Panc1 (cell line): ENCODE results near the gene EIF2D. TPM values are rescaled to one million over a fixed set of nuclear protein-coding genes. Genes with fewer than 3 reads are reported as not detected.

Source experiments
- ATAC-seq: fragments of 200-7000 bp; cut with Tn5 transposase; 2 replicates; pipeline ENCODE4 v1.9.1; 2020; ENCODE audit warnings: mild to moderate bottlenecking, moderate library complexity
- BruUV-seq: library from RNA; stranded (reverse); fragments of 400-500 nt; replicated peaks from 2 replicates; lab custom pipeline; 2021; lab: Mats Ljungman, UMichigan
- CTCF ChIA-PET: fragments of 300-600 bp; sonication (Branson Sonifier 250); formaldehyde crosslinking; loops from one replicate; lab custom pipeline; 2022; ENCODE audit warnings: antibody characterized with exemption; lab: Charles Lee
- POLR2A ChIA-PET: fragments of 300-600 bp; sonication (Branson Sonifier 250); formaldehyde crosslinking; loops from one replicate; lab custom pipeline; 2022; ENCODE audit warnings: antibody characterized with exemption; lab: Charles Lee
- DNase-seq: peaks from one replicate; pipeline ENCODE4 v3.0.0-alpha.2; 2010; ENCODE audit warnings: low read depth, low spot score
- H3K27ac ChIP-seq: 2 replicates; pipeline ENCODE4 v1.5.1; 2011; ENCODE audit warnings: mild to moderate bottlenecking, low read length, inconsistent platforms
- H3K27me3 ChIP-seq: fragments of 200-500 bp; sonication (Bioruptor generic); 2 replicates; pipeline ENCODE4 v1.6.0; 2014; ENCODE audit warnings: low read length, inconsistent platforms; ENCODE audit not compliant: control insufficient read depth, insufficient read depth
- H3K36me3 ChIP-seq: fragments of 200-500 bp; sonication (Bioruptor generic); 2 replicates; pipeline ENCODE4 v1.5.1; 2014; ENCODE audit warnings: inconsistent platforms, mild to moderate bottlenecking, low read length, moderate library complexity; ENCODE audit not compliant: control insufficient read depth, insufficient read depth
- H3K4me1 ChIP-seq: 2 replicates; pipeline ENCODE4 v1.5.1; 2011; ENCODE audit warnings: inconsistent platforms, mild to moderate bottlenecking, low read length, moderate library complexity; ENCODE audit not compliant: control insufficient read depth, insufficient read depth
- H3K4me3 ChIP-seq, 2 experiments: 2 replicates each; pipeline ENCODE4 v1.5.1; 2011 to 2012; ENCODE audit warnings: low read depth in 2 of 2, low read length in 2 of 2, mild to moderate bottlenecking in 2 of 2, inconsistent platforms in 1 of 2, moderate library complexity in 1 of 2
- H3K9me3 ChIP-seq: fragments of 200-500 bp; sonication (Bioruptor generic); 2 replicates; pipeline ENCODE4 v1.5.1; 2014; ENCODE audit warnings: low read depth, mild to moderate bottlenecking, inconsistent platforms, low read length, moderate library complexity; ENCODE audit not compliant: control insufficient read depth, insufficient read depth
- CTCF ChIP-seq: fragments of 450-650 bp; IDR thresholded peaks from 2 replicates; pipeline ENCODE4 v1.5.1; 2017; ENCODE audit warnings: mild to moderate bottlenecking
- POLR2AphosphoS5 ChIP-seq: IDR thresholded peaks from 2 replicates; pipeline ENCODE4 v1.6.1; 2012; ENCODE audit warnings: mild to moderate bottlenecking, low read depth, low read length, moderate library complexity
- REST ChIP-seq, 2 experiments: IDR thresholded peaks; 2 replicates each; pipeline ENCODE4 v1.6.1; 2011 to 2012; ENCODE audit warnings: low read depth in 2 of 2, control low read depth in 1 of 2, low read length in 1 of 2, mild to moderate bottlenecking in 1 of 2, moderate library complexity in 1 of 2; ENCODE audit not compliant: insufficient read depth in 1 of 2
- SIN3A ChIP-seq: IDR thresholded peaks from 2 replicates; pipeline ENCODE4 v1.6.1; 2012; ENCODE audit warnings: low read depth, mild to moderate bottlenecking, low read length, moderate library complexity, borderline replicate concordance; ENCODE audit not compliant: insufficient read depth
- TCF7L2 ChIP-seq: IDR thresholded peaks from 2 replicates; pipeline ENCODE4 v1.6.1; 2011; ENCODE audit warnings: mild to moderate bottlenecking, low read depth, low read length, inconsistent platforms
- in situ Hi-C: cut with HindIII; loops from 2 replicates; pipeline ENCODE4 v1.10.0; 2016; ENCODE audit warnings: low sequenced_read_pairs, low pct_unique_long_range_greater_than_20kb
- intact Hi-C: fragments of 100-400 bp; cut with micrococcal nuclease; formaldehyde crosslinking; loops from one replicate; pipeline ENCODE4 v1.10.0; 2022; ENCODE audit not compliant: unreplicated experiment
- total RNA-seq: library from RNA; stranded (reverse); gene quantifications from one replicate; pipeline ENCODE4 v1.2.1, GENCODE V29; 2021; ENCODE audit not compliant: unreplicated experiment

The EIF2D gene
- total RNA-seq, 1 experiment from 2014 or later = 28.7 TPM

GRCh38 chr1:206651014-206651413 is 38.7 kb upstream of the EIF2D start:
- CTCF ChIA-PET = no interaction called here
- Histone ChIP-seq H3K9me3 (no peaks in the 10 kb centered on the region), H3K36me3 (no peaks in the 10 kb centered on the region; the same call in none of the 2 replicates), H3K27me3 (no peaks in the 10 kb centered on the region), H3K27ac (no peak overlapping the region), H3K4me1 (no peaks in the 10 kb centered on the region), H3K4me3 (no peak overlapping the region)
- BruUV-seq = no TSS peak
- no peak for ATAC-seq
- in situ Hi-C loops = no loop called here
- TF ChIP-seq POLR2AphosphoS5 (no peak), TCF7L2 (no peak), SIN3A (no peak), CTCF (no peak), REST (IDR thresholded peaks at IDR 0.05; ENCODE audit: insufficient read depth in 1 of 2, low read depth in 2 of 2, low read length in 1 of 2) (no peak)
- POLR2A ChIA-PET = interaction anchor here (0.7 kb wide), 1 partner anchor 15 kb away, joined by 4 read pairs; no protein-coding TSS in a partner anchor
- intact Hi-C loops = no loop called here
- no peak for DNase-seq

- CTCF ChIA-PET = no interaction called here
- Histone ChIP-seq H3K27ac (no peak overlapping the region), H3K4me1 (no peaks in the 10 kb centered on the region), H3K36me3 (no peaks in the 10 kb centered on the region; the same call in none of the 2 replicates), H3K4me3 (no peak overlapping the region), H3K9me3 (no peaks in the 10 kb centered on the region), H3K27me3 (no peaks in the 10 kb centered on the region)
- BruUV-seq = no TSS peak
- intact Hi-C loops (no loop called here), in situ Hi-C loops (no loop called here)
- DNase-seq (no peak), ATAC-seq (no peak)
- POLR2A ChIA-PET = interaction anchor here (0.6 kb wide), 2 partner anchors 37 to 51 kb away, joined by 6 to 12 read pairs; partner anchors contain the start of gene EIF2D
- no peak for TF ChIP-seq POLR2AphosphoS5
- no peak for TF ChIP-seq REST (IDR thresholded peaks at IDR 0.05; ENCODE audit: insufficient read depth in 1 of 2, low read depth in 2 of 2, low read length in 1 of 2)
- no peak for TF ChIP-seq CTCF
- TF ChIP-seq SIN3A = no peak
- no peak for TF ChIP-seq TCF7L2
Measured at GRCh38 chr1:206649261-206649921, 37.1 kb upstream of the EIF2D start.
